ENCODE results near the gene SCRN3.
"Not testable (repeated sequence)": the region's sequence is repeated elsewhere in the genome, so short reads cannot be mapped to it uniquely, and the experiment has no call there.

SCRN3 gene

GRCh38 chr2:174364628-174365027 lies 30.9 kb upstream of the SCRN3 start:
- DNase-seq (ENCODE audit: extremely low read depth, low read depth) = no peak
- no peak overlapping the region for H3K4me3 ChIP-seq (replicated peaks; ENCODE audit: low read depth, low read length)
- no peak for TF ChIP-seq CTCF (IDR thresholded peaks at IDR 0.05; ENCODE audit: low read depth, low read length, missing control alignments)

GRCh38 chr2:174365571-174365970 lies 30.0 kb upstream of the SCRN3 start:
- no peak overlapping the region for H3K4me3 ChIP-seq (replicated peaks; ENCODE audit: low read depth, low read length)
- DNase-seq (ENCODE audit: extremely low read depth, low read depth) = no peak
- no peak for TF ChIP-seq CTCF (IDR thresholded peaks at IDR 0.05; ENCODE audit: low read depth, low read length, missing control alignments)

- no peak for DNase-seq (ENCODE audit: extremely low read depth, low read depth)
- no peak overlapping the region for H3K4me3 ChIP-seq (replicated peaks; ENCODE audit: low read depth, low read length)
- no peak for TF ChIP-seq CTCF (IDR thresholded peaks at IDR 0.05; ENCODE audit: low read depth, low read length, missing control alignments)
Observed at GRCh38 chr2:174368691-174369090, 26.8 kb upstream of the SCRN3 start.

GRCh38 chr2:174376967-174377366 lies 18.6 kb upstream of the SCRN3 start:
- H3K4me3 ChIP-seq (replicated peaks; ENCODE audit: low read depth, low read length) = no peak overlapping the region
- DNase-seq (ENCODE audit: extremely low read depth, low read depth) = no peak
- TF ChIP-seq CTCF (IDR thresholded peaks at IDR 0.05; ENCODE audit: low read depth, low read length, missing control alignments) = no peak

GRCh38 chr2:174383796-174384195 lies 11.7 kb upstream of the SCRN3 start:
- TF ChIP-seq CTCF (IDR thresholded peaks at IDR 0.05; ENCODE audit: low read depth, low read length, missing control alignments) = no peak
- H3K4me3 ChIP-seq (replicated peaks; ENCODE audit: low read depth, low read length) = no peak overlapping the region
- no peak for DNase-seq (ENCODE audit: extremely low read depth, low read depth)

- no peak for TF ChIP-seq CTCF (IDR thresholded peaks at IDR 0.05; ENCODE audit: low read depth, low read length, missing control alignments)
- DNase-seq (ENCODE audit: extremely low read depth, low read depth) = no peak
- no peak overlapping the region for H3K4me3 ChIP-seq (replicated peaks; ENCODE audit: low read depth, low read length)
Observed at GRCh38 chr2:174385201-174385600, 10.3 kb upstream of the SCRN3 start.

- not testable (repeated sequence) for DNase-seq (ENCODE audit: extremely low read depth, low read depth); H3K4me3 ChIP-seq (replicated peaks; ENCODE audit: low read depth, low read length)
Observed at GRCh38 chr2:174388706-174389105, 6.8 kb upstream of the SCRN3 start.
